Kidney (tissue), 14 donors: ENCODE results near the gene NAP1L4. TPM values are rescaled to one million over a fixed set of nuclear protein-coding genes. Genes with fewer than 3 reads are reported as not detected.

Source experiments
- DNase-seq, 5 donors: peaks; one replicate each; pipeline ENCODE4 v3.0.0-alpha.2; 2013 to 2020
- FAIRE-seq: peaks from 2 replicates; lab custom pipeline; 2012; peaks lifted over from hg19 to GRCh38; lab: Jason Lieb, UNC
- H3K27ac ChIP-seq, 2 donors: one replicate each; pipeline ENCODE4 v1.7.0; 2013; ENCODE audit warnings: low read depth in 2 of 2, low read length in 2 of 2, inconsistent platforms in 1 of 2
- H3K27me3 ChIP-seq: one replicate; pipeline ENCODE4 v1.7.1; 2013; ENCODE audit warnings: low read length, inconsistent platforms; ENCODE audit not compliant: control insufficient read depth, insufficient read depth
- H3K36me3 ChIP-seq, 3 donors: one replicate each; pipeline versions ENCODE4 v1.7.0 to v1.7.1; 2013; ENCODE audit warnings: low read length in 3 of 3, control low read depth in 1 of 3, inconsistent platforms in 1 of 3; ENCODE audit not compliant: insufficient read depth in 3 of 3, control insufficient read depth in 2 of 3
- H3K4me1 ChIP-seq, 3 donors: one replicate each; pipeline versions ENCODE4 v1.7.0 to v1.7.1; 2013; ENCODE audit warnings: low read length in 3 of 3, inconsistent platforms in 1 of 3, low read depth in 1 of 3; ENCODE audit not compliant: control insufficient read depth in 2 of 3, insufficient read depth in 2 of 3
- H3K4me3 ChIP-seq, 3 donors: one replicate each; pipeline versions ENCODE4 v1.7.0 to v1.8.1; 2013; ENCODE audit warnings: low read length in 3 of 3, control low read depth in 1 of 3, inconsistent platforms in 1 of 3
- H3K9ac ChIP-seq, 3 donors: one replicate each; pipeline versions ENCODE4 v1.7.0 to v1.7.1; 2013; ENCODE audit warnings: low read length in 3 of 3, control low read depth in 1 of 3, inconsistent platforms in 1 of 3
- H3K9me3 ChIP-seq, 3 donors: one replicate each; pipeline versions ENCODE4 v1.7.0 to v1.7.1; 2013; ENCODE audit warnings: low read length in 3 of 3, control low read depth in 1 of 3, inconsistent platforms in 1 of 3; ENCODE audit not compliant: control insufficient read depth in 2 of 3, insufficient read depth in 1 of 3
- CTCF ChIP-seq: IDR thresholded peaks from 3 replicates; pipeline ENCODE4 v1.5.1; 2012; ENCODE audit warnings: mild to moderate bottlenecking, moderate library complexity, borderline replicate concordance; ENCODE audit not compliant: insufficient read depth; ENCODE audit errors: extremely low read depth
- intact Hi-C: fragments of 100-400 bp; cut with DNase I; formaldehyde crosslinking; loops from one replicate; pipeline ENCODE4 v1.11.1; 2022
- polyA plus RNA-seq: library from polyadenylated mRNA; stranded (reverse); fragments of 350-450 nt; fragmentation: Illumina TruSeq; extraction: RNeasy Lipid Tissue Mini Kit (QIAGEN cat#74804); gene quantifications from one replicate; pipeline ENCODE4 v1.2.3, GENCODE V29; 2014; ENCODE audit warnings: low read depth, low replicate concordance; ENCODE audit not compliant: insufficient read depth
- total RNA-seq: library from RNA; stranded (reverse); fragmentation: NEBNext Ultra II Directional; extraction: Animal tissue kit (Norgen Biotek cat#: 25700); gene quantifications from one replicate; pipeline ENCODE4 v1.2.1, GENCODE V29; 2021
- donor health status: control.
- donor health status: control.
- donor health status: control.
- donor health status: control.
- donor health status: control.
- donor health status: DM: yes; HTN: yes; CAD: no.
- donor health status: Normal renal cell carcinoma (clear cell type).

Gene NAP1L4
- total and polyA plus RNA-seq, 2 donors from 2014 or later: 120 to 133 TPM

- intact Hi-C loops: no loop called here
- Histone ChIP-seq H3K27ac (no peak overlapping the region), H3K27me3 (no peaks in the 10 kb centered on the region), H3K36me3 (peaks cover 19 to 39% (median 38%) of the 10 kb centered on the region in 3 donors), H3K9me3 (no peaks in the 10 kb centered on the region), H3K9ac (no peak overlapping the region), H3K4me3 (no peak overlapping the region), H3K4me1 (peaks cover 0 to 4% (median 0%) of the 10 kb centered on the region in 3 donors)
- FAIRE-seq: no peak
- no peak for TF ChIP-seq CTCF
- no peak for DNase-seq
Measured at GRCh38 chr11:2976294-2977063, 15.7 kb downstream of the NAP1L4 start.

GRCh38 chr11:2975594-2975993 lies 16.5 kb downstream of the NAP1L4 start:
- peak; percentile 57 for TF ChIP-seq CTCF
- Histone ChIP-seq H3K4me1 (peaks cover 0 to 4% (median 0%) of the 10 kb centered on the region in 3 donors), H3K9me3 (no peaks in the 10 kb centered on the region), H3K36me3 (peaks cover 19 to 46% (median 45%) of the 10 kb centered on the region in 3 donors), H3K4me3 (no peak overlapping the region), H3K27ac (no peak overlapping the region), H3K27me3 (no peaks in the 10 kb centered on the region), H3K9ac (no peak overlapping the region)
- intact Hi-C loops: no loop called here
- peak in 1 of 5 donors; percentile 40 for DNase-seq
- no peak for FAIRE-seq

GRCh38 chr11:2974272-2974671 lies 17.9 kb downstream of the NAP1L4 start:
- Histone ChIP-seq H3K27me3 (no peaks in the 10 kb centered on the region), H3K36me3 (peaks cover 25 to 59% (median 57%) of the 10 kb centered on the region in 3 donors), H3K9me3 (no peaks in the 10 kb centered on the region), H3K27ac (no peak overlapping the region), H3K4me1 (peaks cover 0 to 4% (median 0%) of the 10 kb centered on the region in 3 donors), H3K9ac (no peak overlapping the region), H3K4me3 (no peak overlapping the region)
- no peak for DNase-seq
- no peak for TF ChIP-seq CTCF
- FAIRE-seq: no peak
- intact Hi-C loops: no loop called here
